GM21390 (cell line): ENCODE results near the gene LILRA5.
"Not testable (repeated sequence)": the region's sequence is repeated elsewhere in the genome, so short reads cannot be mapped to it uniquely, and the experiment has no call there.

Experiments used
- ATAC-seq: cut with Tn5 transposase; IDR thresholded peaks from one replicate; pipeline ENCODE4 v1.9.1; 2021; ENCODE audit not compliant: unreplicated experiment

LILRA5 gene

DNA sequence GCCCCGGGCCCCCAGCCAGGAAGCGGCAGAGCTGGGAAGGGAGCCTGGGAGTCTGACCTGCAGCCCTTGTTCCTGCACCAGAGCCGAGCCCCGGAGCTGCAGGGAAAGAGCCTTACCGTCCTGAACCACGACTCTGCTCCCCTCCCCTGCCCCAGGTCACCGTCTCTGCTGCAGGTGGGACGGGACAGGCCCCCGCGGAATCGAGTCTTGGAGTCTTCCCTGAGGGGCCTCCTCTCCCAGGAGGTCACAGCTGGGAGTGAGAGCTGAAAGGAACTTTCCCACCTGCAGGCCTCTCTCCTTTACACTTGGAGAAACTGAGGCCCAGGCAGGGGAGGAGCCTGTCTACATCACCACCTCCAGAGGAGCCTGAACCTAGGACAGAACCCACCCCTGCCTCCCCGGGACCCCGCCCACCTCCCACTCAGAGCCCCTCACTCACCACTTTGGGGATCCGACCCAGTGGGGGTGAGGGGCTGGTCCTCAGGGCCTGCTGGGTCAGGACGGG is 35.8 kb downstream of the LILRA5 start:
- not testable (repeated sequence) for ATAC-seq

DNA sequence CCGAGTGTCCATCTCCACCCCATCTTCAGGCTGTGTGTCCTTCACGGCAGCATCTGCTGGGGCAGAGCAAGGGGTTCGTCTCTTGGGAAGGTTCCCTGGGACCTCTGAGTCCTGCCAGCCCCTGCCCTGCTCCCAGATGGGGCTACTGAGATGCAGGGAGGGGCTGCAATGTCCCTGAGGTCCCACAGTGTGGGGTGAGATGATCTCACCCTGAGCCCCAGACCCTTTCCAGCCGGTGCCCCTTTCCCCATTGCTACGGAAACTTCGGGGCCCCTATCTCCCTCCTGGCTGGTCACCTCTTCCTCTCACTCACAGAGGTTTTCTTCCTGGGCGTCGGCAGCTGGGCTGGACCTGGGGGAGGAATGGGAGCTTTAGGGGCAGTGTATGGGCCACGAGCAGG is 37.0 kb downstream of the LILRA5 start:
- no peak for ATAC-seq

DNA sequence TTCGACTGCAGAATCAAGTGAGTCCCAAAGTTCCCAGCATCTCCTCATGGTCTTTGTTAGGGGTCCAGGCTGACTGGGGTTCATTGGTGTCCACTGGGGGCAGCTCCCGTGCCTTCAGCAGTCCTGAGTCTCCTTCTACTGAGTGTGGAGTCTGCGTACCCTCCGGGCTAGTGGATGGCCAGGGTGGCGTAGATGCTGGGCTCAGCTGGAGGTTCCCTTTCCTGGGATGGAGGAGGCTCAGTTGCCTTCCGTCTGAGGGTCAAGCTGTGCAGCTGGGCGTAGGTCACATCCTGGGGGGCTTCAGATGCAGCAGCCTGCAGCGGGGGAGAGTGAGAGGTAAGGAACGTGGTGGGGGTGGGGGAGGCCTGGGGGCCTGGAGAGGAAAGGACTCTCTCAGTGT is 38.5 kb downstream of the LILRA5 start:
- ATAC-seq = not testable (repeated sequence)

DNA sequence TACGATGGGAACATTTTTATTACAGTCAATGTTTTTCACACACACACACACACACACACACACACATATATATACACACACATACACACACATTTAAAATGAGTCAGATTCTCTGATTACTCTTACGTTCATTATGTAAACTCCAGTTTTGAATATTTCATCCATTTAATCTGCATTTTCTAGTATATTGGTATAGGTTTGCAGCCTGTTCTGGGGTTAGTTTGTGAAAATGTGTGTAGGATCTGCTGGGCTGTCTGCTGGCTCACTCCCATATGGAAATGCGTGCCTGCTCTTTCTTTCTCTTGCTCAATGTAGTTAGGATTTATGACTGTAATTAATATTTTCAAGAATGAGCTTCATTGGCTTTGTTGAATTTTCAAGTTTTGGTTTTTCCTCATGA is 39.1 kb downstream of the LILRA5 start:
- ATAC-seq = no peak

DNA sequence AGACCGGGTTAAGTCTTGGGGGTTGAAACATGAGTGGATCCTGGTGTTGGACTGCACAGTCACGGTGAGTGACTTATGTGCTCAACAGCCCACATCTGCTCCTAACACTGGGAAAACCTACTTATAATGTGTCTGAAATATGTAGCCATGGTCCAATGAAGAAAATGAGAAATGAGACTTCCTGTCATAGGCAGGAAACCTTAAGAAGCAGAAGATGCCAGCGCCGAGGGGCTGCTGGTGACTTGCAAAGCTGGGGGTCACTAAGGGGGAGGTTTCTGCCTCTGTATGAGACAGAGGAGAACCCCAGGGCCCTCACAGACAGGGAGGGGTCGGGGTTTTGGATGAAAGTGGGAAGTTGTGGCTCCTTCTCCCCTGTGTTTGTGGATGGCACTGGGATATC is 40.8 kb downstream of the LILRA5 start:
- ATAC-seq = not testable (repeated sequence)

DNA sequence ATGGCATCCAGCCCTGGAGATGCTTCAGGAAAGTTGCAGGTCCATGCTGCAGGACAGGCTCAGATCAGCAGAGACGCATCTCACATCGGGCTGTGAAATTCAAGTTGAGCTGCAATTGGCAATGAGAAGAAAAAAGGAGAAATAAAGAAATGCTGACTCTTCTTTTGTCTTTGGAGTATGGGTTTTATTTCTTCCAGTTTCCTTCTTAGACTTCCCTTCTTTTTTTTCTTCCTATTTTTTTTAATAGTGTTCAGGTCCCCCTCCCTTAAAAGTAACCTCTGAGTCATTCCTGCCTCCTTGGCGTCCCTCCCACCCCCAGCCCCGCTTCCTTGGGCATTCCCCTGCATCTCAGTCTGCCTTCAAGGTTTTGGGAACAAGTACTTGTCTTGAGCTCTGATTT is 41.4 kb downstream of the LILRA5 start:
- ATAC-seq = not testable (repeated sequence)

DNA sequence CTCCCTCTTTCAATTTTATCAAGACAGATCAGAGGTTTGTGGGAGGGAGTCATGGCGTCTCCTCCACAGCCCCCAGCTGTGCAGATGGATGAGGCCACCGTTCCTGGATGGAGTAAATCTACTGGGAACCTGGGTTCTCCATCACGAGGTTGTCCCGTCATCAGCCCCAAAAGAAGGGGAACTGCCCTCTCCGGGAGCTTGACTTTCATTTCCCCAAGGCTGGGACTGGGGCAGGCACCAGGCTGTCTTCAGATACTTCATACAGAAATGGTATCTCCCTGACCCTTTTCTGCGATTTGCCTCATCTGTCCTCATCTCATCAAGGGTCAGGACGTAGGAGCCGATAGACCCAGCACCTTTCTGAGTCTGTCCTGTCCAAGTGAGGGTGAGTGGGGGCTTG is 41.9 kb downstream of the LILRA5 start:
- no peak for ATAC-seq

DNA sequence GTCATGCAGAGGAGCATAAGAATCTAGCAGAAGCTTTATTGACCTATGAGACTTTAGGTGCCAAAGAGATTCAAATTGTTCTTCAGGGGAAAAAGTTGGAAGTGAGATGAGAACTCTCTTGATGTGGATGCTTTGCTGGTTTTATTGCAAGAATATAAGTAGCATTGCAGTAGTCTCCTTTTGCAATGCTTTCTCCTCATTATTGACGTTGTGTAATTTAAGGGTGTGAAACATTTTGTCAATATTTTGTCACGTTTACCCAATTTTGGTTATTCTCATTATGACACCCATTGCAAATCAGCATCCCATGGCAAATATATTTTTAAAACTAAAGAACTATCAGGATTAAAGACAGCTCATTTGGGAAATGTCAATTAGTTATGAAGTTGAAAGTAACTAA is 44.0 kb downstream of the LILRA5 start:
- ATAC-seq = no peak

DNA sequence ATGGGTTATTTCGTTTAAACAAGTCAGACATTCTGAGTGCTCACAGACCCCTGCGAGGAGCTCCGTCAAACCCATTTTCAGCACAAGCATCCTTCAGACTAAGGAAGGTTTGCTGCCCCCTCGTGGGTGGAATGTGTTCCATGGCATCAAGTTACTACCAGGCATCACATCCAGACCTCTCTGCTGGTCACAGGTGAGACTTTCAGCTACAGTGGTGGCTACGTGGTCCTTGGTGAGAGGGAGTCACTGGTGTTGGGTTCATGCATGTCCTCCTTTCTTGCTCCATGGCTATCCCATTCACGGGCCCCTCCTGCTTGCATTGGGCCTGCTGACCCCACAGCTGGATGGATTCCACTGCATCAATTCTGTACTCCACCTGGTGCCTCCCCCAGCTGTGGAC is 46.8 kb downstream of the LILRA5 start:
- no peak for ATAC-seq

DNA sequence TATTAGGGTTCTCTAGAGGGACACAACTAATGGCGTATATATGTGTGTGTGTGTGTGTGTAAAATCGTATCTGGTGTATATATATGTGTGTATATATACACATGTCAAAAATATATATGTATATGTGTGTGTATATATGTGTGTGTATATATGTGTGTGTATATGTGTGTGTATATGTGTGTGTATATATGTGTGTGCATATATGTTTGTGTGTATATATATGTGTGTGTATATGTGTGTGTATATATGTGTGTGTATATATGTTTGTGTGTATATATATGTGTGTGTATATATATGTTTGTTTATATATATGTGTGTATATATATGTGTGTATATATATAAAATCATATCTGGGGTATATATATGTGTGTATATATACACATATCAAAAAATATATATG is 50.5 kb downstream of the LILRA5 start:
- ATAC-seq = no peak

DNA sequence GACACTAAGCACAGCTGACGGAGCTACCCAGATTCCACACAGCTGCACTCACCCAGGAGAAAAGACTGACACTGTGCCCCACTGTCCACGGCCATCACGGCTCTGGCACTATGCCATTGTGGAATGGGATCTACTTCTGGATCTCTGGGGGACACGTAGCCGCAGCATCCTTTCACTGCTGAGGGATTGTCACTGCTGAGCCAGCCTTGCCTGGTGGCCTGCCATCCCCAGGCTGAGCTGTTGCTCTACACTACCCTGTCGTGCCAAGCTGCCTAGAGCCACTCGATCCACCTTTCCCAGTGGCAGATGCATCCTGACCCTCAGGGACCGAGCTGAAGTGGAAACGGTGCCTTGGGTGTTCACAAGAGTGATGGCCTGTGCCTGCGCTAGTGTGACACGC is 50.9 kb downstream of the LILRA5 start:
- no peak for ATAC-seq

DNA sequence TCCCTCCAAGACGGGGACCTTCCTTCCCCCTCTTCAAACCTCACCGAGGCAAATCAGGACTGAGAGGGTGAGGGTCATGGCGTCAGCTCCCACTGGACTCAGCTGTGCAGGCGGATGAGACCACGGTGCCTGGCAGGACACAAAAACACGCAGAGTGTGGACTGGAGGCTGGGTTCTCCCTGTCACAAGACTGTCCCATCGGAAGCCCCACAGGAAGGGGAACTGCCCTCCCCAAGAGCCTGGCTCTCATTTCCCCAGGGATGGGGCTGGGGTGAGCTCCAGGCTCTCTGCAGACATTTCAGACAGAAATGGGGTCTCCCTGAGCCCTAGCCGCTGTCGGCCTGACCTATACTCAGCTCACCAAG is 55.9 kb downstream of the LILRA5 start, which contains the start of gene LILRB5:
LILRB5 (minus strand) TSS at position 158 of the 365 bp plus-strand sequence; CDS start at position 78, 80 bp downstream.
- ATAC-seq = no peak
